ENCODE measurements around the gene NUTM1. TPM values are rescaled to one million over a fixed set of nuclear protein-coding genes. Genes with fewer than 3 reads are reported as not detected.

The NUTM1 gene, protein sequence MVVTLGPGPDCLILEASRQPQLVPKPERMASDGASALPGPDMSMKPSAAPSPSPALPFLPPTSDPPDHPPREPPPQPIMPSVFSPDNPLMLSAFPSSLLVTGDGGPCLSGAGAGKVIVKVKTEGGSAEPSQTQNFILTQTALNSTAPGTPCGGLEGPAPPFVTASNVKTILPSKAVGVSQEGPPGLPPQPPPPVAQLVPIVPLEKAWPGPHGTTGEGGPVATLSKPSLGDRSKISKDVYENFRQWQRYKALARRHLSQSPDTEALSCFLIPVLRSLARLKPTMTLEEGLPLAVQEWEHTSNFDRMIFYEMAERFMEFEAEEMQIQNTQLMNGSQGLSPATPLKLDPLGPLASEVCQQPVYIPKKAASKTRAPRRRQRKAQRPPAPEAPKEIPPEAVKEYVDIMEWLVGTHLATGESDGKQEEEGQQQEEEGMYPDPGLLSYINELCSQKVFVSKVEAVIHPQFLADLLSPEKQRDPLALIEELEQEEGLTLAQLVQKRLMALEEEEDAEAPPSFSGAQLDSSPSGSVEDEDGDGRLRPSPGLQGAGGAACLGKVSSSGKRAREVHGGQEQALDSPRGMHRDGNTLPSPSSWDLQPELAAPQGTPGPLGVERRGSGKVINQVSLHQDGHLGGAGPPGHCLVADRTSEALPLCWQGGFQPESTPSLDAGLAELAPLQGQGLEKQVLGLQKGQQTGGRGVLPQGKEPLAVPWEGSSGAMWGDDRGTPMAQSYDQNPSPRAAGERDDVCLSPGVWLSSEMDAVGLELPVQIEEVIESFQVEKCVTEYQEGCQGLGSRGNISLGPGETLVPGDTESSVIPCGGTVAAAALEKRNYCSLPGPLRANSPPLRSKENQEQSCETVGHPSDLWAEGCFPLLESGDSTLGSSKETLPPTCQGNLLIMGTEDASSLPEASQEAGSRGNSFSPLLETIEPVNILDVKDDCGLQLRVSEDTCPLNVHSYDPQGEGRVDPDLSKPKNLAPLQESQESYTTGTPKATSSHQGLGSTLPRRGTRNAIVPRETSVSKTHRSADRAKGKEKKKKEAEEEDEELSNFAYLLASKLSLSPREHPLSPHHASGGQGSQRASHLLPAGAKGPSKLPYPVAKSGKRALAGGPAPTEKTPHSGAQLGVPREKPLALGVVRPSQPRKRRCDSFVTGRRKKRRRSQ
- not detected in 2 replicates for total RNA-seq

DNA sequence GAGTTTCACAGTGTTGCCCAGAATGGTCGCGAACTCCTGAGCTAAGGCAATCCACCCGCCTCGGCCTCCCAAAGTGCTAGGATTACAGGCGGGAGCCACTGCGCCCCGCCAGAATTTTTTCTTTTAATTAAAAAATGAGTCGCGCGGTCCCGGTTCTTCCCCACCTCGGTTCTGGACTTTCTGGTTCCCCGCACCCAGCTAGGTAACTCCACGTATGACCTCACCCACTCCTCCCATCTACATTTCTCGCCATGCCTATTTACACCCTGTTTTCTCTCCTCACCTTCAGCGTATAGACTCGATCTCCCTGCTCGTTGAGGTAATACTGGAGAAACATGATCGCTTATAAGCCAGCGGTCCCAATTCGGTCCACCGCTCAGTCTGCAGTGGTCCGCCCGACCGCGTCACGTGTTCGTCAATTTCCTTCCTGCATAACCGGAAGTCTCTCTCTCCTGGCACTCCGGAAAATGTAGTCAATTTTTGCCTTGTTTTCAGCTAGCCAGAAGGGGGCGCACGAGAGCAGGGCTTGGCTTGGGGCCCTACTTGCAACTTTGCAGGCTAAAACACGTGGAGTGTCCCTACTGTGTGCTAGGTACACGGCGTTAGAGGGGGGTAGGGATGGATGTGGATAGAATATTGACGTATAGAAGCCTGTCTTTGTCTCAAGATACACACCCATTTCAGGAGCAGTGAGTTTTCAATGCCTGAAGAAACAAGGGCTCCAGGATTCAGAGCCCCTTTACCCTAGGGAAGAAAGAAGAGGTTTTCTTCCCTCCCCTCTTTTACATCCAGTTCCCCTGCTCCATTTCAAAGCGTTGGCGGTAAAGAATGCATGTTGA is at the start of gene NUTM1, which contains the start of gene NOP10:
Gene NUTM1 (plus strand): TSS at position 579 of the 839 bp plus-strand sequence. CDS start 382 bp downstream, outside the sequence.
Gene NOP10 (minus strand): TSS at position 400 of the 839 bp plus-strand sequence. CDS start 63 bp downstream, at position 337.

DNA sequence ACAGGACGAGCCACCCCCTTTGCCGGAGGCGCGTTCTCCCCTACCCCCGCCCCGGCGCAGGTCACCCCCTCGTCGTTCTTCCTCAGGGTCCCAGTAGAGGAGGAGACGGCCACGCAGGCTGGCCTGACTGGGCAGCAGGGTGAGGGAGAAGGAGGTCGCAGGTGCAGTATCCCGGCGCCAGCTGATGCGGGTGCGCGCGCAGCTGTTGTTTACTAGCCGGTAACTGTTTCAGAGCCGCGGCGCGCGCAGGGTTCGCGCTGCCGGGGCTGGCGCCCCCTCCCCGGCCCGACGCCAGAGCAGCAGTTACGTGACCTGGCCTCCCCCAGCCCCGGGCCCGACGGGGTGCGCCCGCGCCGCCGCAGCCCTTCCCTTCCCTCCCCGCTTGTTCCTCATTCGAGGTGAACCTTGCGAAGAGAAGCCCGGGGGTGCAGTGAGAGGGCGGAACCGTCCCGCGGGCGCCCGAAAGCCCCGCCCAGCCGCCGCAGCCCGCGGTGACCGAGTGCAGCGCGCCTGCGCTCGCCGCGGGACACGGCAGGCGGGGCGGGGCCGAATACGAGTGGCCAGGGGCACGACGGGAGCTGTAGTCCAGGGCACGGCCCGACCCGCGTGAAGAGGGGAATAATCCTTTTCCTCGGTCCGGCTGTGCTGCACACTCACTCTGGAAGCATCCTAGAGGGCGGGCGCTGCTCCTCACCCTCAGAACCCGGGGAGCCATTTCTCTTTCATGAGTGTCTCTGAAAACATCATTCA is 5.4 kb upstream of the NUTM1 start, which contains the start of gene SLC12A6:
Gene SLC12A6 (minus strand): TSS at position 225 of the 750 bp plus-strand sequence. CDS start 1,101 bp downstream, outside the sequence.

DNA sequence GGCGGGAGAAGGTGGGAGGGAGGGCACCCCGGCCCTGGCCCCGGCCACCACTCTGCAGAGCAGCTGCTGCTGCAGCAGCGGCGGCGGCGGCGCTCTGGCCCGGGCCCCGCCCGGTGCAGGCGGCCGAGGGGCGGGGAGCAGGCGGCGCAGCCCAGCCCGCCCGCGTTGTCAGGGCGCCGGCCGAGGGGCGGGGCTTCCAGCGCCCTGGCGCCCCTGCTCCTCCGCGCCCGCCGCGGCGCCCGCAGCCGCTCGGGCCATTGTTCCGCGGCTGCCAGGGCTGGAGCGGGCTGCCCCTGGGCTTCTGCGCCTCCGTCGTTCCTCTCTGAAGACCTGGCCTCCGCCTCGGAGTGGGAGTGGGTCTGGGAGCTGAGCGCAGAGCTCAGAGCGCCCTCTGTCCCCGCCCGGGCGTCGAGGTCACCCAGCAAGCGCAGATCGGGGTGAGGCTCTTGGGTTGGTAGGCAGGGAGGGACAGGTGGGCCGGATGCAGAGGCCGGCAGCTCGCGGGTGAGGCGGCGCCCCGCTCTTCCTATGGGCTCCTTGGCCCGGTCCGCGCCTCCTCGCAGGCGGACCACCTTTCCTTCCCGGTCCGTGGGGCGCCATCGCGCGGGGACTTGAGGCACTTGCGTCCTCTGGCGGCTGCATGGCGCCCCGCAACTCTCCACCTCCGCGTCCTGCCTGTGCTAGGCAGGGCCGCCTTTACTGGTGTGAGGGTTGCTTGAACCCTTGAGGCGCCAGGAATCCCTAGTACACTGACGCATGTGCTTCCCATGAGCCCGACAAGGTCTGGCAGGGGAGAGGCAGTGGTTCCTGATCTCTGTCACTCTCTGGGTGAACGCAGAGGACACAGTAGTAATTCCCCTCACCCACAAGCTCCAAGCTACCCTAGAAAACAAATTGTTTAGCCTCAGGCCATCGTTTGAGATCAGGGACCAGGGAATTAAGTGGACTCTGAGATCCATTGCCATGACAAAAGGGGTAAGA is 24.3 kb downstream of the NUTM1 start, which contains the start of gene LPCAT4:
Gene LPCAT4 (minus strand): TSS at position 96 of the 981 bp plus-strand sequence. CDS start 96 bp downstream, outside the sequence.

Other genes with a start within 250 kb of the NUTM1 start
- 59.3 and 76.5 TPM in 2 replicates for gene EMC7, start 241.5 kb upstream of the NUTM1 start, total RNA-seq
- 1.1 and 1.3 TPM in 2 replicates for gene PGBD4, start 241.2 kb upstream of the NUTM1 start, total RNA-seq
- 31.2 and 36.1 TPM in 2 replicates for gene KATNBL1, start 133.2 kb upstream of the NUTM1 start, total RNA-seq
- gene EMC4, start 118.3 kb upstream of the NUTM1 start, total RNA-seq: 166 and 173 TPM in 2 replicates
- 11.3 and 12.4 TPM in 2 replicates for gene SLC12A6, start 5.5 kb upstream of the NUTM1 start, total RNA-seq
- 212 and 225 TPM in 2 replicates for gene NOP10, start 179 bp upstream of the NUTM1 start, total RNA-seq
- gene LPCAT4, start 23.9 kb downstream of the NUTM1 start, total RNA-seq: 6.5 and 9.9 TPM in 2 replicates
- gene GOLGA8A, start 94.5 kb downstream of the NUTM1 start, total RNA-seq: 9.3 and 14.0 TPM in 2 replicates
- gene GOLGA8B, start 240.3 kb downstream of the NUTM1 start, total RNA-seq: 20.6 and 45.0 TPM in 2 replicates